NCI-H2196 treated with DMSO at 0.1 percent for 48 hours (cell line): ENCODE results near the gene CLTCL1.
"Not testable (repeated sequence)": the region's sequence is repeated elsewhere in the genome, so short reads cannot be mapped to it uniquely, and the experiment has no call there.

ENCODE experiments used
- DNase-seq: peaks from one replicate; lab custom pipeline; 2025; ENCODE audit not compliant: unreplicated experiment; lab: John Stamatoyannopoulos, UW

Gene CLTCL1

GRCh38 chr22:19177164-19178064, 114.1 kb downstream of the CLTCL1 start:
- DNase-seq, result no peak

GRCh38 chr22:19176732-19177131, 114.8 kb downstream of the CLTCL1 start:
- DNase-seq, result no peak

DNA sequence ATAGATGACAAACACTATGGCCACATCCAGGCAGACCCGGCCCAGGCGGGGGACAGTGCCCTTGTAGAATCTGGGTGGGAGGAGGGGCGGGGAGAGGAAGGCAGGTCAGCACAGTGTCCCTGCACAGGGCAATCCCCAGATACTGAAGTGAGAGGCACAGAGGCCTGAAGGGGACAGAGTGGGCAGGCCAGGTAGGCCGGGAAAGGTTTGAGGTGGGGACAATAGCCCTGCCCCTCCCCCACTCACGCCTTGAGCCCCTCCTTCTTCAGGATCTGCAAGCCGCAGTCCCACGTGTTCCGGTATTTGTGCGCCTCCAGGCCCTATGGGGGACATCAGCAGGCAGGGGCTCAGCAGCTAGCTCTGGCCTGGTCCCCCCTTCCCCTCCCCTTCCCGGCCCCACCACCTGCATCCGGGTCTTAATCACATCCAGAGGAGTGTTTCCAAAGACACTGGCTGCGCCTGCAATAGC, 115.3 kb downstream of the CLTCL1 start:
- no peak for DNase-seq

GRCh38 chr22:19175602-19176174, 115.8 kb downstream of the CLTCL1 start:
- no peak for DNase-seq

DNA sequence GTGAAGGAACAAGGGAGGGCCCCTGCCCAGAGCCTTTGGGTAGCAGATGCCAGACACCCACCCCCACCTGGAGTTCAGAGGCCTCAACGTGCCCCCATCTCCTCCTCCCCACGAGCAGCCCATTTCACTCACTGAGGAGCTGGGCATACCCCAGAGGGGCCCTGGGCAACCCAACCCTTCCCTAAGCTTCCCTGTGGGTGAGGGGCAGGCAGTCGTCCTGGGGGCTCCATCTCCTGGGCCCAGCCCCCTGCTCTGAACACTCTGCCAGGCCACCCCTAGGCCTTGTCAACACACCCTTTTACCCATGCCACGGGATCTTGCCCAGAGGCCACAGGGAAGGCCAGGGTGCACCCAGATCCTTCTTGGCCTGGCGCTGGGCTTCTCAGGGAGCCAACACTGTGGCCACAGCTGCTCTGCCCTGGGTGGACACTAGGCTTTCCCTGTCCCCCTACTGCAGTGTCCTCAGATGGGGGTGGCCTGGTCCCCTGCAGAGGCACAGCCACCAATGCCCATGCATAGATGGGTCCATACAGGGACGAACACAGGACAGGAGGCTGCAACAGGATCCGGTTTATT, 116.4 kb downstream of the CLTCL1 start:
- no peak for DNase-seq

GRCh38 chr22:19174106-19175025, 117.2 kb downstream of the CLTCL1 start:
- no peak for DNase-seq

- no peak for DNase-seq
Measured at GRCh38 chr22:19173047-19174035, 118.2 kb downstream of the CLTCL1 start.

- no peak for DNase-seq
Measured at GRCh38 chr22:19172213-19173046, 119.1 kb downstream of the CLTCL1 start.

- no peak for DNase-seq
Measured at GRCh38 chr22:19169947-19170318, 121.6 kb downstream of the CLTCL1 start.

DNA sequence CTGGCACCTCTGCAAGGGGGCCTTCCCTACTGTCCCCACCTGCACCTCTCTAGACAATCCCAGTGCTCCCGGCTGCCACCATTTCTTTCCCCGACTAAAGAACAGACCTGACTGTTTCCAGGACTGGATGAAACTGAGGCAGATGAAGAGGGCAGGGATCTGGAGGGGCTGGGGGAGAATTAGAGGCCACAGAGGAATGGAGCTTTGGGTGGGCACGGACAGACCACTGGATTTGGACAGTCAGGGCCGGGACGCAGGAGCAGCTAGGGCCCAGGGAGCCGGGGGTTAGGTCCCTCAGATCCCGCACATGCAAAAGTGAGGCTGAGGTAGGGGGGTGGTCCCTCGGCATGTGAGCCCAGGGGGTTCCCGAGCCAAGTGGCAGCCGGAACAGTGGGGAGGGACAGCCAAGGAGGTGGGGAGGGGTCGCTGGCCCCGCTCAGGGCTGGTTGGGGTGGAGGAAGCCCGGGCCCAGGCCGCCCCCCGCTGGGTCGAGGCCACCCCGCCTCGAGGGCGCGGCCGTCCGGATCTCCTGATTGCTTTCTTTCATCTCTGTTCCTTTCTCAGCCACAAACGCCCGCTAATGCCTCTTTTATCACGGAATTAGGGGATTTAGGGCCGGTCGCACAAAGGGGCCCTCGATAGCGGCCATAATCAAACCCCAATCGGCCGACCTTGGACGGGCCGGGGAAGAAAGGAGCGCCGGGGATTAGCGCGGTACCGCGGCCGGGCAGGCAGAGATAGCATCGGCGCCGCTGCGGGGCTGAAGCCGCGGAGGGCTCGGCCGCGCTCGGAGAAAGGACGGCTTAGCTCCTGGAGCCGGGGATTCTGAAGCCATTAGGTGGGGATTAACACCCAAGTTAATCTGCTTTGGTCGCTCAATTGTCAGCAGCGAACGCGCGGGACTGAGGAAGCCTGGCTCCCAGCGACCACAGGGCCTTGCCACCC, 122.2 kb downstream of the CLTCL1 start:
- DNase-seq, result no peak

- DNase-seq, result no peak
Measured at GRCh38 chr22:19168088-19168890, 123.2 kb downstream of the CLTCL1 start.

GRCh38 chr22:19167106-19167869, 124.2 kb downstream of the CLTCL1 start:
- DNase-seq, result no peak

GRCh38 chr22:19166421-19166820, 125.1 kb downstream of the CLTCL1 start:
- no peak for DNase-seq

GRCh38 chr22:19164425-19164824, 127.1 kb downstream of the CLTCL1 start:
- DNase-seq, result no peak

DNA sequence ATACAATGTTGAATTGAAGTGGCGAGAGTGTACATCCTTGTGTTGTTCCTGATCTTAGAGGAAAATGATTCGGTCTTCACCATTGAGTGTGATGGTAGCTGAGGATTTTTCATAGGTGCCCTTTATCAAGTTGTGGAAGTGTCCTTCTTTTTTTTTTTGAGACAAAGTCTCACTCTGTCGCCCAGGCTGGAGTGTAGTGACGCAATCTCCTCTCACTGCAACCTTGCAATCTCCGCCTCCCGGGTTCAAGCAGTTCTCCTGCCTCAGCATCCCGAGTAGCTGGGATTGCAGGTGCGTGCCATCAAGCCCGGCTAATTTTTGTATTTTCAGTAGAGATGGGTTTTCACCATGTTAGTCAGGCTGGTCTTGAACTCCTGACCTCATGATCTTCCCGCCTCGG, 132.9 kb downstream of the CLTCL1 start:
- DNase-seq, result not testable (repeated sequence)

GRCh38 chr22:19156109-19156508, 135.4 kb downstream of the CLTCL1 start:
- not testable (repeated sequence) for DNase-seq
